Retinal pigment epithelial cell (primary cell): Measurements from ENCODE around the gene DOCK8.

Experiments used
- DNase-seq: peaks from one replicate; pipeline ENCODE4 v3.0.0-alpha.2; 2010; ENCODE audit warnings: low read depth
- H3K4me3 ChIP-seq: 2 replicates; pipeline ENCODE4 v1.5.1; 2011; ENCODE audit warnings: mild to moderate bottlenecking, low read length, control low read depth, moderate library complexity
- TF ChIP-seq, protein P1 (sequence below): conservative IDR thresholded peaks from 2 replicates; pipeline ENCODE4 v1.5.1; 2011; ENCODE audit warnings: low read depth, low read length, control low read depth, inconsistent platforms

The DOCK8 gene

GRCh38 chr9:265209-265870 lies 50.7 kb downstream of the DOCK8 start:
- no peak overlapping the region for H3K4me3 ChIP-seq
- TF ChIP-seq, protein P1, sequence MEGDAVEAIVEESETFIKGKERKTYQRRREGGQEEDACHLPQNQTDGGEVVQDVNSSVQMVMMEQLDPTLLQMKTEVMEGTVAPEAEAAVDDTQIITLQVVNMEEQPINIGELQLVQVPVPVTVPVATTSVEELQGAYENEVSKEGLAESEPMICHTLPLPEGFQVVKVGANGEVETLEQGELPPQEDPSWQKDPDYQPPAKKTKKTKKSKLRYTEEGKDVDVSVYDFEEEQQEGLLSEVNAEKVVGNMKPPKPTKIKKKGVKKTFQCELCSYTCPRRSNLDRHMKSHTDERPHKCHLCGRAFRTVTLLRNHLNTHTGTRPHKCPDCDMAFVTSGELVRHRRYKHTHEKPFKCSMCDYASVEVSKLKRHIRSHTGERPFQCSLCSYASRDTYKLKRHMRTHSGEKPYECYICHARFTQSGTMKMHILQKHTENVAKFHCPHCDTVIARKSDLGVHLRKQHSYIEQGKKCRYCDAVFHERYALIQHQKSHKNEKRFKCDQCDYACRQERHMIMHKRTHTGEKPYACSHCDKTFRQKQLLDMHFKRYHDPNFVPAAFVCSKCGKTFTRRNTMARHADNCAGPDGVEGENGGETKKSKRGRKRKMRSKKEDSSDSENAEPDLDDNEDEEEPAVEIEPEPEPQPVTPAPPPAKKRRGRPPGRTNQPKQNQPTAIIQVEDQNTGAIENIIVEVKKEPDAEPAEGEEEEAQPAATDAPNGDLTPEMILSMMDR, result no peak
- no peak for DNase-seq

DNA sequence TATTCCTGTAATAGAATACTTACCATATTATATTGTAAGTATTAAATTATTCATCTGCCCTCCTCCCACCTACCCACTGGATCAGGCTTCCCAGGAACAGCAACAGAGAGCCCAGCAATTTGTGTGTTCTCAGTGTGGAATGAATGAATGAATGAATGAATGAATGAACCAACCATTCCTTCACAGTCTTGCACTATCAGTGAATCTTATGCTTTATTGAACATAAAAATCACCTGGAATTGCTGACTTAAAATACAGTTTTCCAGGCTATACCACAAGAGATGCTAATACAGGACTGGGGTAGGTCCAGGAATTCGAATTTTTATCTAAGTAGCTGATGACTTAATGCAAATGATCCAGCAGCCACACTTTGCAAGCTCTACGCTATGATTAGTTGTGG lies 51.6 kb downstream of the DOCK8 start:
- TF ChIP-seq, protein P1, result no peak
- H3K4me3 ChIP-seq, result no peak overlapping the region
- DNase-seq, result no peak

GRCh38 chr9:268616-269015 lies 54.0 kb downstream of the DOCK8 start:
- no peak overlapping the region for H3K4me3 ChIP-seq
- no peak for DNase-seq
- TF ChIP-seq, protein P1, result no peak

DNA sequence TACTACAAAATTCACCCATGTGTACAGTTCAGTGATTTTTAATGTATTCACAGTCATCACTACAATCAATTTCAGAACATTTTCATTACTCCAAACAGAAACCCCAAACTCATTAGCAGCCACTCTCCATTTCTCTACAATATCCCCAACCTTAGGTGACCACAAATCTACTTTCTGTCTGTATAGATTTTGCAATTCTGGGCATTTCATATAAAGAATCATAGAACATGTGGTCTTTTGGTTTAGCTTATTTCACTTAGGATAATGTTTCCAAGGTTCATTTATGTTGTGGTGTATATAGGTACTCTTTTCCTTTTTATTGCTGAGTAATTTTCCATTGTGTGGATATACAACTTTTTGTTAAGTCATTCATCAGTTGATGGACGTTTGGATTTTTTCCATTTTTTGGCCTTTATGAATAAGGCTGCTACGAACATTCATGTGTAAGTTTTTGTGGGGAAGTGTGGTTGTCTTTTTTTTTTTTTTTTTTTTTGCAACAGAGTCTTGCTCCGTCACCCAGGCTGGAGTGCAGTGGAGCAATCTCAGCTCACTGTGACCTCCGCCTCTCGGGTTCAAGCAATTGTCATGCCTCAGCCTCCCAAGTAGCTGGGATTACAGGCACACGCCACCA lies 54.5 kb downstream of the DOCK8 start:
- TF ChIP-seq, protein P1, result no peak
- H3K4me3 ChIP-seq, result no peak overlapping the region
- no peak for DNase-seq

DNA sequence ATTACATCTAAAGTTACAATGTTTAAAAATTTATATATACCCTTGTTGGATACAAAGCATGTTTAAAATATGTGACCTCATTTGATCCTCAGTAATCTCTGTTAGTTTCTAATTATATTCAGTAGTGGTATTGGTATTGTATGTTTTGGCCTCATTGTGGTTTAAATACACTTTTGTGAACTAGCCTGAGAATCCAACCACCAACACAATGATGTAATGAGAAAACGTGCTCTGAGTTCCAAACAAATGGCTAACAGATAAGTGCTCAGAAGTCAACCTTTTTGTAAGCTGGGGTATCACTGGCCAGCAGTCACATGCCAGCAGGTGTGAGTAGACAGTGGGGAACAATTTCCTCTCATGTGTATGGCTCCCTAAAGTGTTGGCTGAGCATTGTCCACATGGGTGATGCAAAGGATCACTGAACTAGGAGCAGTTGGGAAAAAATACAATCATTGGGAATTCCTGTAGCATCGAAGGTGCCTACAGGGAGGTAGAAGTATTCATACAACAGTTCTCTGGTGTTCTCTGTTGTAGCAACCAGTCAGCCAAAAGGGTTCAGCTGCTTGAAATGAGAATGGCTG lies 56.1 kb downstream of the DOCK8 start:
- TF ChIP-seq, protein P1, result no peak
- no peak for DNase-seq

GRCh38 chr9:272251-273213 lies 57.9 kb downstream of the DOCK8 start:
- TF ChIP-seq, protein P1, result no peak
- no peak for DNase-seq
- H3K4me3 ChIP-seq, result no peak overlapping the region

More for the DNA sequence above, 56.1 kb downstream of the DOCK8 start:
- H3K4me3 ChIP-seq, result no peak overlapping the region
